PC-9 (cell line): ENCODE data around the gene PALS1. TPM values are rescaled to one million over a fixed set of nuclear protein-coding genes. Genes with fewer than 3 reads are reported as not detected.

Source experiments
- BruUV-seq: library from RNA; stranded (reverse); fragments of 400-500 nt; replicated peaks from 2 replicates; lab custom pipeline; 2021; lab: Mats Ljungman, UMichigan
- CTCF ChIA-PET: fragments of 300-600 bp; sonication (Branson Sonifier 250); formaldehyde crosslinking; loops from one replicate; lab custom pipeline; 2022; ENCODE audit warnings: antibody characterized with exemption; lab: Charles Lee
- POLR2A ChIA-PET: fragments of 300-600 bp; sonication (Branson Sonifier 250); formaldehyde crosslinking; loops from one replicate; lab custom pipeline; 2022; ENCODE audit warnings: antibody characterized with exemption; ENCODE audit not compliant: unreplicated experiment; lab: Charles Lee
- DNase-seq, 2 experiments: peaks; one replicate each; pipeline versions ENCODE4 v3.0.0 to v3.0.0-alpha.2; 2015 to 2022; ENCODE audit warnings: mixed read lengths in 1 of 2
- H2AFZ ChIP-seq: fragments of 200-600 bp; sonication (generic); 2 replicates; pipeline ENCODE4 v1.8.1; 2017; ENCODE audit warnings: antibody characterized with exemption
- H3F3A ChIP-seq: fragments of 200-600 bp; sonication (generic); 2 replicates; pipeline ENCODE4 v1.8.1; 2017; ENCODE audit warnings: antibody characterized with exemption, mild to moderate bottlenecking, low read depth; ENCODE audit not compliant: insufficient read depth
- H3K27ac ChIP-seq: fragments of 200-600 bp; sonication (generic); 2 replicates; pipeline ENCODE4 v1.6.1; 2016; ENCODE audit warnings: mixed run types
- H3K27me3 ChIP-seq: fragments of 200-600 bp; sonication (generic); 2 replicates; pipeline ENCODE4 v1.6.1; 2016; ENCODE audit warnings: low read depth, mixed run types; ENCODE audit not compliant: insufficient read depth
- H3K36me3 ChIP-seq: fragments of 200-600 bp; sonication (generic); 2 replicates; pipeline ENCODE4 v1.6.1; 2016; ENCODE audit warnings: low read depth, mixed run types
- H3K4me1 ChIP-seq: fragments of 200-600 bp; sonication (generic); replicated peaks from 2 replicates; pipeline ENCODE4 v1.6.1; 2016; ENCODE audit warnings: mixed run types; ENCODE audit not compliant: insufficient read depth
- H3K4me2 ChIP-seq: fragments of 200-600 bp; sonication (generic); 2 replicates; pipeline ENCODE4 v1.6.1; 2017; ENCODE audit warnings: mixed run types
- H3K4me3 ChIP-seq: fragments of 200-600 bp; sonication (generic); 2 replicates; pipeline ENCODE4 v1.6.1; 2016; ENCODE audit warnings: mixed run types
- H3K79me2 ChIP-seq: fragments of 200-600 bp; sonication (generic); 2 replicates; pipeline ENCODE4 v1.6.1; 2017; ENCODE audit warnings: low read depth, mixed run types
- H3K9me2 ChIP-seq: fragments of 200-600 bp; sonication (generic); 2 replicates; pipeline ENCODE4 v1.8.1; 2017; ENCODE audit warnings: mild to moderate bottlenecking; ENCODE audit not compliant: insufficient read depth
- H3K9me3 ChIP-seq: fragments of 200-600 bp; sonication (generic); 2 replicates; pipeline ENCODE4 v1.8.1; 2016; ENCODE audit warnings: low read depth; ENCODE audit not compliant: insufficient read depth
- H4K20me1 ChIP-seq: fragments of 200-600 bp; sonication (generic); 2 replicates; pipeline ENCODE4 v1.8.1; 2017; ENCODE audit not compliant: insufficient read depth
- EZH2 ChIP-seq: fragments of 200-600 bp; sonication (generic); IDR thresholded peaks from 2 replicates; pipeline ENCODE4 v1.8.0; 2017; ENCODE audit warnings: antibody characterized with exemption, low read depth
- intact Hi-C: fragments of 100-400 bp; cut with micrococcal nuclease; formaldehyde crosslinking; loops from one replicate; pipeline ENCODE4 v1.10.0; 2022; ENCODE audit not compliant: unreplicated experiment
- total RNA-seq: library from RNA; stranded (reverse); gene quantifications from 2 replicates; pipeline ENCODE4 v1.2.3, GENCODE V29; 2021
- TF ChIP-seq, protein P1 (sequence below): fragments of 200-600 bp; sonication (generic); conservative IDR thresholded peaks from 2 replicates; pipeline ENCODE4 v1.6.1; 2017; ENCODE audit warnings: mixed run types, antibody characterized with exemption, mild to moderate bottlenecking, moderate library complexity

The PALS1 gene
- total RNA-seq, 1 experiment from 2014 or later: 94.7 TPM

DNA sequence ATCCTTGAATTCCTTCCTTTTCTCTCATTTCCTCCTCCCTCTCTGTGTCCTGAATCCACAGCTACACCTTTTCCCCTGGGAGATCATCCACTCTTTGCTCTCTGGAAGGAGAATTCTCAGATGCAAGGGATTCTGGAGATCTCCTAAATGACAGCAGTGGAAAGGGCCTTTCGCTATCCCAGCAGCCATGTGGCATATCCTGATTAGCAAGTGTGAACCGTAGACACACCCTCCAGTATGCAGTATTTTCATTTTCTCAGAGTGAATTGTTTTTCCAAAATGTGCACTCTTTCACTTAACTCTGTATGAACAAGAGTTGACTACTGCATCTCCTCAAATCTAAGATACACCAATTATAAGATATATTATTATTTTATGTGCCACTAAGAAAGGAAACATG, 46.0 kb upstream of the PALS1 start:
- H3K79me2 ChIP-seq: no peaks in the 10 kb centered on the region
- H3K27me3 ChIP-seq: no peaks in the 10 kb centered on the region
- H3K27ac ChIP-seq: no peak overlapping the region
- H4K20me1 ChIP-seq: no peaks in the 10 kb centered on the region
- TF ChIP-seq EZH2: no peak
- TF ChIP-seq, protein P1, sequence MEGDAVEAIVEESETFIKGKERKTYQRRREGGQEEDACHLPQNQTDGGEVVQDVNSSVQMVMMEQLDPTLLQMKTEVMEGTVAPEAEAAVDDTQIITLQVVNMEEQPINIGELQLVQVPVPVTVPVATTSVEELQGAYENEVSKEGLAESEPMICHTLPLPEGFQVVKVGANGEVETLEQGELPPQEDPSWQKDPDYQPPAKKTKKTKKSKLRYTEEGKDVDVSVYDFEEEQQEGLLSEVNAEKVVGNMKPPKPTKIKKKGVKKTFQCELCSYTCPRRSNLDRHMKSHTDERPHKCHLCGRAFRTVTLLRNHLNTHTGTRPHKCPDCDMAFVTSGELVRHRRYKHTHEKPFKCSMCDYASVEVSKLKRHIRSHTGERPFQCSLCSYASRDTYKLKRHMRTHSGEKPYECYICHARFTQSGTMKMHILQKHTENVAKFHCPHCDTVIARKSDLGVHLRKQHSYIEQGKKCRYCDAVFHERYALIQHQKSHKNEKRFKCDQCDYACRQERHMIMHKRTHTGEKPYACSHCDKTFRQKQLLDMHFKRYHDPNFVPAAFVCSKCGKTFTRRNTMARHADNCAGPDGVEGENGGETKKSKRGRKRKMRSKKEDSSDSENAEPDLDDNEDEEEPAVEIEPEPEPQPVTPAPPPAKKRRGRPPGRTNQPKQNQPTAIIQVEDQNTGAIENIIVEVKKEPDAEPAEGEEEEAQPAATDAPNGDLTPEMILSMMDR: no peak
- H3K4me3 ChIP-seq: no peak overlapping the region
- intact Hi-C loops: no loop called here
- H3K9me3 ChIP-seq: no peaks in the 10 kb centered on the region
- 0 out of 2 replicates have a peak, but pooled peaks cover 5% of the 10 kb centered on the region for H3F3A ChIP-seq
- POLR2A ChIA-PET: no interaction called here
- no peaks in the 10 kb centered on the region for H3K36me3 ChIP-seq
- H3K4me2 ChIP-seq: no peak overlapping the region
- DNase-seq: no peak
- no peaks in the 10 kb centered on the region for H3K9me2 ChIP-seq
- H2AFZ ChIP-seq: no peak overlapping the region
- CTCF ChIA-PET: no interaction called here
- H3K4me1 ChIP-seq: no peaks in the 10 kb centered on the region
- BruUV-seq: no TSS peak

DNA sequence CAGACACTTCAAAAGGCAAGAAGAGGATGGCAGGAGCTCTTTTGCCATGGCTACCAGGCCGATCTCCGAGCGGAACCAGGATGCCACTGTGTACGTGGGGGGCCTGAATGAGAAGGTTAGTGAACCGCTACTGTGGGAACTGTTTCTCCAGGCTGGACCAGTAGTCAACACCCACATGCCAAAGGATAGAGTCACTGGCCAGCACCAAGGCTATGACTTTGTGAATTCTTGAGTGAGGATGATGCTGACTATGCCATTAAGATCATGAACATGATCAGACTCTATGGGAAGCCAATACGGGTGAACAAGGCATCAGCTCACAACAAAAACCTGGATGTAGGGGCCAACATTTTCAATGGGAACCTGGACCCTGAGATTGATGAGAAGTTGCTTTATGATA, 42.2 kb upstream of the PALS1 start:
- BruUV-seq: no TSS peak

DNA sequence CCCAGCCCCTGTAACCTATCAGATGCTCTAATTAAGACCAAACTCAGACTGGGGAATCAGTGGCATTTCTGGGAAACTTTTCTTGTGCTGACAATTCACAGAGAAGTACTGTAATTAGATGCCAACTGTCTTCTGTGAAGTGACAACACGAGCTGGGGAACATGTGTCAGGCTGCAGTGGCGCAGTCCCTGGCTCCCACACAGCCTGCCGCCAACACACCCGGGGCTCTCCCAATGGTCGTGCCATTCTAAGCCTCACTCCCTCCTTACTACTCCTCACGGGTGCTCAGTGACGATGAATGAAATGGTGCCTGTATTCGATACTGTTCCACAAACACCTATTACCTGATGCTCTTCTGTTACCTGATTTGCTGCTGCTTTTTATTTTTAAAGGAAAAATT, 33.4 kb upstream of the PALS1 start:
- H3K4me2 ChIP-seq: no peak overlapping the region
- H2AFZ ChIP-seq: no peak overlapping the region
- intact Hi-C loops: no loop called here
- POLR2A ChIA-PET: no interaction called here
- H3K4me3 ChIP-seq: no peak overlapping the region
- H3K9me3 ChIP-seq: no peaks in the 10 kb centered on the region
- TF ChIP-seq EZH2: no peak
- TF ChIP-seq, protein P1: no peak
- H3K9me2 ChIP-seq: 0 out of 2 replicates have a peak, but pooled peaks cover 3% of the 10 kb centered on the region
- H3K27ac ChIP-seq: no peak overlapping the region
- no peaks in the 10 kb centered on the region for H3K79me2 ChIP-seq
- no peaks in the 10 kb centered on the region; the same call in 1 of the 2 replicates for H3K36me3 ChIP-seq
- no peaks in the 10 kb centered on the region for H3K27me3 ChIP-seq
- H4K20me1 ChIP-seq: no peaks in the 10 kb centered on the region
- BruUV-seq: no TSS peak
- H3F3A ChIP-seq: no peaks in the 10 kb centered on the region
- CTCF ChIA-PET: no interaction called here
- H3K4me1 ChIP-seq: no peaks in the 10 kb centered on the region
- DNase-seq: no peak

More for the DNA sequence above, 42.2 kb upstream of the PALS1 start:
- Histone ChIP-seq H3K4me3 (no peak overlapping the region), H3K9me3 (no peaks in the 10 kb centered on the region), H3K9me2 (no peaks in the 10 kb centered on the region), H3K27me3 (no peaks in the 10 kb centered on the region), H3K36me3 (no peaks in the 10 kb centered on the region), H3K4me2 (no peak overlapping the region), H2AFZ (no peak overlapping the region), H3K4me1 (no peaks in the 10 kb centered on the region), H3K27ac (no peak overlapping the region), H4K20me1 (no peaks in the 10 kb centered on the region), H3F3A (0 out of 2 replicates have a peak, but pooled peaks cover 5% of the 10 kb centered on the region), H3K79me2 (no peaks in the 10 kb centered on the region)
- intact Hi-C loops: no loop called here
- POLR2A ChIA-PET: no interaction called here
- no peak for DNase-seq
- TF ChIP-seq, protein P1: no peak
- TF ChIP-seq EZH2: no peak
- CTCF ChIA-PET: no interaction called here
